B cell (primary cell): ENCODE results near the gene EPB41L5.

Experiments used
- EZH2 ChIP-seq: IDR thresholded peaks from 2 replicates; pipeline ENCODE4 v1.6.1; 2012; ENCODE audit warnings: borderline replicate concordance, low read depth, mild to moderate bottlenecking, moderate library complexity, low read length; ENCODE audit not compliant: insufficient read depth, poor library complexity, severe bottlenecking
- TF ChIP-seq, protein P1 (sequence below): fragments of 200-600 bp; IDR thresholded peaks from one replicate; pipeline ENCODE4 v1.8.0; 2022; ENCODE audit warnings: antibody characterized with exemption, mild to moderate bottlenecking

DNA sequence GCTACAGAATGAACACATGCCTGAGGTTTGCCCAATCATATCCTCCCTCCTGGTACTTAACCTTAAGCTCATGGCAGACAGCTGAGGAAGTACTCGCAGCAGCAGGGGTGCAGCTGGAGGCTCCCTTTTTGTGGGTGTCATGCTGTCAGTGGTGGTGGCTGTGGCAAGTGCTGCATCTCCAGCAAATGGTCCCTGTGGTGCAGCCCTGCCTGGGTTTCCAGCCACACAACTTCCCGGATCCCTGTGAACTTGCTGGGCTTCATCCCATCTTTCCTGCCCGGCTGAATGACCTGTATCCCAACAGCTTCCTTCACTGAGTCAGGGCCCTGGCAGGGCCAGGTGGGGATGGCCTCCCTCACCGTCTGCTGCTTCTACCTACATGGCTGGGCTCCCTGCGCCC lies 205.3 kb downstream of the EPB41L5 start:
- TF ChIP-seq, protein P1, sequence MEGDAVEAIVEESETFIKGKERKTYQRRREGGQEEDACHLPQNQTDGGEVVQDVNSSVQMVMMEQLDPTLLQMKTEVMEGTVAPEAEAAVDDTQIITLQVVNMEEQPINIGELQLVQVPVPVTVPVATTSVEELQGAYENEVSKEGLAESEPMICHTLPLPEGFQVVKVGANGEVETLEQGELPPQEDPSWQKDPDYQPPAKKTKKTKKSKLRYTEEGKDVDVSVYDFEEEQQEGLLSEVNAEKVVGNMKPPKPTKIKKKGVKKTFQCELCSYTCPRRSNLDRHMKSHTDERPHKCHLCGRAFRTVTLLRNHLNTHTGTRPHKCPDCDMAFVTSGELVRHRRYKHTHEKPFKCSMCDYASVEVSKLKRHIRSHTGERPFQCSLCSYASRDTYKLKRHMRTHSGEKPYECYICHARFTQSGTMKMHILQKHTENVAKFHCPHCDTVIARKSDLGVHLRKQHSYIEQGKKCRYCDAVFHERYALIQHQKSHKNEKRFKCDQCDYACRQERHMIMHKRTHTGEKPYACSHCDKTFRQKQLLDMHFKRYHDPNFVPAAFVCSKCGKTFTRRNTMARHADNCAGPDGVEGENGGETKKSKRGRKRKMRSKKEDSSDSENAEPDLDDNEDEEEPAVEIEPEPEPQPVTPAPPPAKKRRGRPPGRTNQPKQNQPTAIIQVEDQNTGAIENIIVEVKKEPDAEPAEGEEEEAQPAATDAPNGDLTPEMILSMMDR, result no peak
- TF ChIP-seq EZH2, result no peak
